Measurements from ENCODE around the gene NEFH. TPM values are rescaled to one million over a fixed set of nuclear protein-coding genes. Genes with fewer than 3 reads are reported as not detected.

The NEFH gene
- total RNA-seq, 1 experiment from 2014 or later: not detected

GRCh38 chr22:29473001-29473400, 7.0 kb upstream of the NEFH start:
- CTCF ChIA-PET: interaction anchor here (1.4 kb wide), 1 partner anchor 51 kb away, joined by 3 read pairs; no protein-coding TSS in a partner anchor
- TF ChIP-seq CTCF (IDR thresholded peaks at IDR 0.05; ENCODE audit: unreplicated experiment): no peak
- peaks cover 6% of the 10 kb centered on the region for H3K36me3 Mint-ChIP-seq (ENCODE audit: insufficient read depth, unreplicated experiment)
- H3K4me3 Mint-ChIP-seq (ENCODE audit: low read depth, unreplicated experiment): no peak overlapping the region
- intact Hi-C loops (cut with micrococcal nuclease; ENCODE audit: unreplicated experiment): no loop called here
- H3K4me1 Mint-ChIP-seq (ENCODE audit: low read depth, unreplicated experiment): no peaks in the 10 kb centered on the region
- H3K27me3 Mint-ChIP-seq (ENCODE audit: unreplicated experiment): peaks cover 96% of the 10 kb centered on the region
- DNase-seq: no peak
- H3K9me3 Mint-ChIP-seq (ENCODE audit: low read depth, unreplicated experiment): no peaks in the 10 kb centered on the region
- H3K27ac Mint-ChIP-seq (ENCODE audit: unreplicated experiment): no peak overlapping the region
- no TSS peak for BruUV-seq (replicated peaks)

GRCh38 chr22:29475550-29475949, 4.5 kb upstream of the NEFH start:
- DNase-seq: no peak
- Mint-ChIP-seq H3K9me3 (ENCODE audit: low read depth, unreplicated experiment) (no peaks in the 10 kb centered on the region), H3K4me1 (ENCODE audit: low read depth, unreplicated experiment) (no peaks in the 10 kb centered on the region), H3K4me3 (ENCODE audit: low read depth, unreplicated experiment) (no peak overlapping the region), H3K27me3 (ENCODE audit: unreplicated experiment) (peaks cover 95% of the 10 kb centered on the region), H3K27ac (ENCODE audit: unreplicated experiment) (no peak overlapping the region), H3K36me3 (ENCODE audit: insufficient read depth, unreplicated experiment) (no peaks in the 10 kb centered on the region)
- intact Hi-C loops (cut with micrococcal nuclease; ENCODE audit: unreplicated experiment): no loop called here
- CTCF ChIA-PET: no interaction called here
- no peak for TF ChIP-seq CTCF (IDR thresholded peaks at IDR 0.05; ENCODE audit: unreplicated experiment)
- no TSS peak for BruUV-seq (replicated peaks)

DNA sequence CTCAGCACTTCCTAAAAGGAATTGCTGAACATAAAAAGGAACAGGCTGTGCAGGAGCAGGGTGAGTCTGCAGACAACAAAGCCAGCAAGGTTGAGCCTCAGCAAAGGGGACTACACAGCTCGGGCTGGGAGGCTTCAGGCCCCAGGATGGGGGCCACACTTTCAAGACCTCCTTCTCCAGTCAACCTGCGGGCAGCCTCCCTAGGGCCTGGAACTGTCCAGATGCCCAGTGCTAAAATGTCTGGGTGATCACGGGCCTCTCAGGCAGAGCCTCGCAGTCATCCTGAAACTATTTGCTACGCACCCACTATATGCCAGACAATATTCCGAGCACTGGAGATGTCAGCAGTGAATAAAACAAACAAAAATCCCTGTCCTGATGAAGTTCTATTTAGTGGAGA, 3.9 kb upstream of the NEFH start:
- Mint-ChIP-seq H3K4me1 (ENCODE audit: low read depth, unreplicated experiment) (no peaks in the 10 kb centered on the region), H3K9me3 (ENCODE audit: low read depth, unreplicated experiment) (no peaks in the 10 kb centered on the region), H3K4me3 (ENCODE audit: low read depth, unreplicated experiment) (no peak overlapping the region), H3K27me3 (ENCODE audit: unreplicated experiment) (peaks cover 94% of the 10 kb centered on the region), H3K36me3 (ENCODE audit: insufficient read depth, unreplicated experiment) (no peaks in the 10 kb centered on the region), H3K27ac (ENCODE audit: unreplicated experiment) (no peak overlapping the region)
- no TSS peak for BruUV-seq (replicated peaks)
- CTCF ChIA-PET: no interaction called here
- intact Hi-C loops (cut with micrococcal nuclease; ENCODE audit: unreplicated experiment): no loop called here
- no peak for TF ChIP-seq CTCF (IDR thresholded peaks at IDR 0.05; ENCODE audit: unreplicated experiment)
- no peak for DNase-seq

- H3K36me3 Mint-ChIP-seq (ENCODE audit: insufficient read depth, unreplicated experiment): no peaks in the 10 kb centered on the region
- no peak for DNase-seq
- CTCF ChIA-PET: no interaction called here
- H3K9me3 Mint-ChIP-seq (ENCODE audit: low read depth, unreplicated experiment): no peaks in the 10 kb centered on the region
- BruUV-seq (replicated peaks): no TSS peak
- intact Hi-C loops (cut with micrococcal nuclease; ENCODE audit: unreplicated experiment): no loop called here
- TF ChIP-seq CTCF (IDR thresholded peaks at IDR 0.05; ENCODE audit: unreplicated experiment): no peak
- no peaks in the 10 kb centered on the region for H3K4me1 Mint-ChIP-seq (ENCODE audit: low read depth, unreplicated experiment)
- no peak overlapping the region for H3K4me3 Mint-ChIP-seq (ENCODE audit: low read depth, unreplicated experiment)
- H3K27ac Mint-ChIP-seq (ENCODE audit: unreplicated experiment): no peak overlapping the region
- peaks cover 93% of the 10 kb centered on the region for H3K27me3 Mint-ChIP-seq (ENCODE audit: unreplicated experiment)
These were observed 2.2 kb upstream of the NEFH start for GRCh38 chr22:29477723-29478318.

Data from Calu3 (cell line).